OCI-LY3 (cell line): Measurements from ENCODE around the gene FKBP10.

Experiments used
- CTCF ChIP-seq: fragments of 200-600, 300-600 bp; sonication (generic); IDR thresholded peaks from 2 replicates; pipeline ENCODE4 v1.5.1; 2014; ENCODE audit warnings: antibody characterized with exemption, low read length, low read depth
- EZH2phosphoT487 ChIP-seq: fragments of 200-600 bp; shearing (Covaris generic); IDR thresholded peaks from 2 replicates; pipeline ENCODE4 v1.6.1; 2018; ENCODE audit warnings: antibody characterized with exemption, mixed run types, low read depth

GRCh38 chr17:41799366-41799765 is 13.4 kb upstream of the FKBP10 start:
- no peak for TF ChIP-seq CTCF
- no peak for TF ChIP-seq EZH2phosphoT487
